Measurements from ENCODE around the gene IL20. TPM values are rescaled to one million over a fixed set of nuclear protein-coding genes. Genes with fewer than 3 reads are reported as not detected.

IL20 gene
- total RNA-seq, 4 donors from 2014 or later: 40.6 TPM; not detected in 3

- H3K36me3 ChIP-seq: no peaks in the 10 kb centered on the region
- no peak overlapping the region for H3K4me3 ChIP-seq
- no peaks in the 10 kb centered on the region for H3K9me3 ChIP-seq
- no peaks in the 10 kb centered on the region for H3K27me3 ChIP-seq
- H3K27ac ChIP-seq: no peak overlapping the region
- DNase-seq: no peak
- H3K4me1 ChIP-seq: no peaks in the 10 kb centered on the region
- TF ChIP-seq CTCF (IDR thresholded peaks at IDR 0.05) (no peak), POLR2A (IDR thresholded peaks at IDR 0.05) (no peak)
- intact Hi-C loops (cut with DNase I; ENCODE audit: low total_unique reads): no loop called here
Observed at GRCh38 chr1:206831650-206832049, 33.8 kb upstream of the IL20 start.

GRCh38 chr1:206832352-206832880, 33.0 kb upstream of the IL20 start:
- no peak overlapping the region for H3K4me3 ChIP-seq
- TF ChIP-seq POLR2A (IDR thresholded peaks at IDR 0.05) (no peak), CTCF (IDR thresholded peaks at IDR 0.05) (no peak)
- intact Hi-C loops (cut with DNase I; ENCODE audit: low total_unique reads): no loop called here
- no peak overlapping the region for H3K27ac ChIP-seq
- no peaks in the 10 kb centered on the region for H3K9me3 ChIP-seq
- no peak for DNase-seq
- H3K27me3 ChIP-seq: no peaks in the 10 kb centered on the region
- H3K4me1 ChIP-seq: no peaks in the 10 kb centered on the region
- no peaks in the 10 kb centered on the region for H3K36me3 ChIP-seq

GRCh38 chr1:206833106-206833680, 32.2 kb upstream of the IL20 start:
- Histone ChIP-seq H3K36me3 (no peaks in the 10 kb centered on the region), H3K4me1 (no peaks in the 10 kb centered on the region), H3K27me3 (no peaks in the 10 kb centered on the region), H3K9me3 (no peaks in the 10 kb centered on the region), H3K4me3 (no peak overlapping the region), H3K27ac (no peak overlapping the region)
- no peak for DNase-seq
- no peak for TF ChIP-seq CTCF (IDR thresholded peaks at IDR 0.05)
- TF ChIP-seq POLR2A (IDR thresholded peaks at IDR 0.05): no peak
- intact Hi-C loops (cut with DNase I; ENCODE audit: low total_unique reads): no loop called here

DNA sequence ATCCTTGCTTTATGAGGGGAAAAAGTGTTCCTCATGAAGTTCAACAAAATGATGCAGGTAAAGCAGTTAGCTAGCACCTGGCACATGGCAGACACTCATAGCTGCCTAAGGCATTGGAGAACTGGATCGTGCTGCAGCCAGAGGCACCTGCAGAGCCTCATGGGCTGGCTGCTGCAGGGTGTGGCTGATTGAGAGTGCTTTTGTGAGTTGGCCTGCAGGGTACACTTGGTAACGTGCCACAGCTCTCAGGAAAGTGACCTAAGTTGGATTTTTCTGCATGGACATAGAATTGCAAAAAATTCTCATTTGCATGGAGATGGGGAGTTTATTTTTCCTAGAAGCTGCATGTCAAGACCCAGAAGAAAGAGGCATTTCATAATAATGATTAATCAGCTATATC, 31.6 kb upstream of the IL20 start:
- intact Hi-C loops (cut with DNase I; ENCODE audit: low total_unique reads): no loop called here
- H3K9me3 ChIP-seq: no peaks in the 10 kb centered on the region

More for the DNA sequence above, 31.6 kb upstream of the IL20 start:
- no peak for TF ChIP-seq CTCF (IDR thresholded peaks at IDR 0.05)
- TF ChIP-seq POLR2A (IDR thresholded peaks at IDR 0.05): no peak
- Histone ChIP-seq H3K4me1 (no peaks in the 10 kb centered on the region), H3K36me3 (no peaks in the 10 kb centered on the region), H3K4me3 (no peak overlapping the region), H3K27me3 (no peaks in the 10 kb centered on the region), H3K27ac (no peak overlapping the region)
- DNase-seq: no peak
